GM18499 (cell line): ENCODE measurements around the gene EIF1.
A peak's percentile ranks its signal among the peaks of the same experiment; 100 is the strongest.
"Not testable (repeated sequence)": the region's sequence is repeated elsewhere in the genome, so short reads cannot be mapped to it uniquely, and the experiment has no call there.

Experiments
- ATAC-seq: cut with Tn5 transposase; IDR thresholded peaks from one replicate; pipeline ENCODE4 v1.9.1; 2021; ENCODE audit warnings: moderate number of reproducible peaks; ENCODE audit not compliant: insufficient read depth, unreplicated experiment

Gene EIF1

GRCh38 chr17:41675157-41676057 lies 13.3 kb upstream of the EIF1 start:
- ATAC-seq, result not testable (repeated sequence)

DNA sequence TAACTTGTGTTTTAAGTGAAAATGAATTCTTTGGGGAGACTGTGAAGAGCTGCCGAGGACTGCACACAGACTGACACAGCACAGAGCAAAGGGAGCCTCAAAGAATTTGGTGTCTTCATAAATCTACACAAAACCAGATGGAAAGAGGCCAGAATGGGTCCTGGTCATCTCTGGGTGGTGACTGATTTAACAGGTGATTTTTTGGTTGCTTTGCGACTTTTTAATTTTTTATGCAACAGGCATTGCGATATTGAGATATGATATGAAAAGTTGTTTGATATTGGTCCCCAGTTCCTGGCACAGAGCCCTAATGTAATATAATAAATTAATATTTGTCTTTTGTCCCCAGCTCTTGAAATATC lies 12.6 kb upstream of the EIF1 start:
- ATAC-seq, result no peak

GRCh38 chr17:41678411-41678906 lies 10.2 kb upstream of the EIF1 start:
- ATAC-seq, result peak; percentile 23

GRCh38 chr17:41678907-41679739 lies 9.6 kb upstream of the EIF1 start:
- peak; percentile 57 for ATAC-seq

GRCh38 chr17:41679740-41680425 lies 8.8 kb upstream of the EIF1 start:
- no peak for ATAC-seq

DNA sequence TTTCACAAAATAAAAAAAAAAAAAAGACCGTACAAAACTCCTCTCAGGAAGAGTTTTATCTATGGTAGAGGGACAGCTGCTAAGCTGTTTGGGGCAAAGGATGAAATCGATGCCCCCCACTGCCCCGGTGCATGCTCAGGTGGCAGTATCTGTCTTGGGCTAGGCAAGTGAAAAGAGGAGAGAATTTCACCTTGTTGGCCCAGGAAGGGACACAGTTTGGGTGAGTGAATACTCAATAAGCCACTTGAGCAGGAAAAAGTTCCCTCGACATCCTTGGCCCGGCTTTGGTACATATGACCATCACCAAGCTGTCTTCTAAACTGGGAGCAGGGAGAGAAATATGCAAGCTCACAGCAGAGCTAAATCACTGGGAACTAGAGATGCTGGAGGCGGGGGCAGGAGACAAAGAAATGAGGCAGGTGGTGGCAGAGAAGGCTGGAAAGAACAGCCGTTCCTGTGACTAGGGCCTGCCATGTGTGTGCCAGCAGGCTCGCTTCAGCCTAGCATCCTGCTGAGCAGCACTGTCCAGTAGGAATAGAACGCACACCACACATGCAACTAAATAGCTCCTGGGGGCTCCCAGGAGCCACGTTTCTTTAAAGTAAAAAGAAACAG lies 8.2 kb upstream of the EIF1 start:
- ATAC-seq, result no peak

DNA sequence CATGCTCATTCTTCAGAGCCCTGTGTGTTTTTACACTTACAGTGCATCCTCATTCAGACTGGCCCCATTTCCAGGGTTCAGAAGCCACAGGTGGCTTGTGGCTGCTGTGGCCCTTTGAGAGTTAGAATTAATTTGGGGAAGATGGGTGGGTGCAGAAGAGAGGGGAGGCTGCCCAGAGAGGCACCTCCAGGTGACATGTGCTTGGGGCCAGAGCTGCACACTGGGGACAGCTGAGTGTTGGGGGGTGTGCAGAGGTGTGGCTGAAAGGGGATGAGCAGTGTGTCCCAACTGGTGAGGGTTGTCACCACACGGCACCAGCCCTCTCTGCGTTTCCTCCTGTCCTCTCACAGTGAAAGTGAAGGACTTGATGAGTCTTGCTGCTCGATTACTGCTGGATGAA lies 6.9 kb upstream of the EIF1 start:
- ATAC-seq, result no peak

DNA sequence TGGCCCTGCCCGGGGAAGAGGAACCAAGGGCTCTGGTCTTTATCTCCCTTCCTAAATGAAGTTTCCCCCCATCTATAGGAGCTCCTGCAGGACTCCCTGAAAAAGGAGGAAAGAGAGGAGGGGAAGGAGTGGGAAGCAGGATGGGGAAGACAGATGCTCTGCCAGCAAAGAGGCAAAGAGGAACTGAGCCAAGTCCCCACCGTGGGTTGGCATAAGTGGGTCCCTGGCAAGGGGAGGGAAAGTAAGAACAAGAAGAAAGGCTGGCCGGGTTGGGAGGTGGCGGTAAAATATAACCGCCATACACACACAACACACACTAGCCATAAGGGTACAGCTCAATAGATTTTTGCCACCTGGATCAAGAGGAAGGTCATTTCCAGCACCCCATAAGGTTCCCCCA lies 6.1 kb upstream of the EIF1 start:
- ATAC-seq, result no peak

DNA sequence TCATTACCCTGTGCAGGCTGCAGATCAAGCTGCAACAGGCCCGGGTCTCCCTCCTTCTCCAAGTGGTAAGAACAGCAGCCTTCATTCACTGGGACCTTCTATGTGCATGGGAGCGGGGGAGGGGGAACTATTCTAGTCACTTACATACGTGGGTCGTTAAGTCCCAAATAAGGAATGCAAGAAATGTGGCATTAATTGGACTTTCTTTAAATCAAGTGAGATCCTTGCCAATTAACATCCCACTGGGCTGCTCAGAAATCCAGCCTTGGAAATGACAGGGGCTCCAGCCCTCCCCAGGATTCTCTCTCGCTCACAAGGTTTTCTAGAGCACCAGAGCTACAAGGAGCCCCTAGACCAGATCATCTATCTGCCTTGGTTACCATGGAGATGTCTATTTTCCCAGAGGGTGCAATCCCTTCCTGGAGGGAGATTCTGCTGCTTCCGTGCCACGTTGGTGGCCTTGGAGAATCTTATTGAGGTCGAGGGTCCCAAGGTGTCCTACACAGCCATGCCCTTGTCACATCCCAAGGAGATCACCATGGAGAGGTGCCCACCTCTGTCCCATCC lies 5.2 kb upstream of the EIF1 start:
- ATAC-seq, result no peak

- no peak for ATAC-seq
These were observed 4.7 kb upstream of the EIF1 start for GRCh38 chr17:41684035-41684434.

DNA sequence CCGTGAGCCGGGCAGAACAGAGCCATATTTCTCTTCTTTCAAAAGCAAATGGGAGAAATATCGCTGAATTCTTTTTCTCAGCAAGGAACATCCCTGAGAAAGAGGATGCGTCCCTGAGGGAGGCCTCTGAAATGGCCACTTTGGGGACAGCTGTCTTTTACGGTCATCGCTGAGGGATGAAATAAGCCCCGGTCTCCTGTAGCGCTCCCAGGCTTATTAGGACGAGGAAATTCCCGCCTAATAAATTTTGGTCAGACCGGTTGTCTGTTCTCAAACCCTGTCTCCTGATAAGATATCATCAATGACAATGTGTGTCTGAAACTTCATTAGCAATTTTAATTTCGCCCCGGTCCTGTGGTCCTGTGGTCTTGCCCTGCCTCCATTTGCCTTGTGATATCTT lies 2.9 kb upstream of the EIF1 start:
- not testable (repeated sequence) for ATAC-seq

GRCh38 chr17:41686281-41686680 lies 2.4 kb upstream of the EIF1 start:
- ATAC-seq, result no peak

- no peak for ATAC-seq
These were observed 651 bp upstream of the EIF1 start for GRCh38 chr17:41687828-41688640.

DNA sequence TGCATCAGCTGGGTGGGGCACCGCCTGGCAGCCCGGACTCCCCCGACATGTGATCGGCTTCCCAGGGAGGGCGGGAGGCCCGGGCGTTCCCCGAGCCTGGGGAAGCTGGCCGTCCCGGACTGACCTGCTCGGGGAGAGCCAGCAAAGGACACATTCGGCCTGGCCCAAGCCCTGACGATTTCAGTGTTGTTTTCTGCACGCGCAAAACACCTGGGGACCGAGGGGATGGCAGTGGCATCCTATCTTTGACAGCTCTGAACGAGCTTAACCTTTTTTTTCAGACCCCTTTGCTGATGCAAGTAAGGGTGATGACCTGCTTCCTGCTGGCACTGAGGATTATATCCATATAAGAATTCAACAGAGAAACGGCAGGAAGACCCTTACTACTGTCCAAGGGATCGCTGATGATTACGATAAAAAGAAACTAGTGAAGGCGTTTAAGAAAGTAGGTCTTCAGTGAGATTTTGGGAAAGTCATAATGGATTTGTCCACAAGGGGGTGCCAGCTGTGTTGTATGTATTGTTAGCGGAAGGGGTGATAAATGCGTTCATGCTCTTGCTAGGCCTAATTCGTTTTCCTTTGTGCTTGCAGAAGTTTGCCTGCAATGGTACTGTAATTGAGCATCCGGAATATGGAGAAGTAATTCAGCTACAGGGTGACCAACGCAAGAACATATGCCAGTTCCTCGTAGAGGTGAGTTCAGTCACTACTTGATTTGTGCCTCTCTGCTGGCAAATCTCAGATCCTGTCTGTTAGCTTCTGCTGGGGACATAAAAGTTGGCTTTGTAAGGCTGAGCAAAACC lies 1.0 kb downstream of the EIF1 start:
- ATAC-seq, result no peak

GRCh38 chr17:41690497-41690896 lies 1.8 kb downstream of the EIF1 start:
- ATAC-seq, result no peak

- no peak for ATAC-seq
These were observed 2.5 kb downstream of the EIF1 start for GRCh38 chr17:41691031-41691777.

- ATAC-seq, result no peak
These were observed 4.2 kb downstream of the EIF1 start for GRCh38 chr17:41692722-41693521.
